ENCODE results near the gene RHBDD1.

Gene RHBDD1

DNA sequence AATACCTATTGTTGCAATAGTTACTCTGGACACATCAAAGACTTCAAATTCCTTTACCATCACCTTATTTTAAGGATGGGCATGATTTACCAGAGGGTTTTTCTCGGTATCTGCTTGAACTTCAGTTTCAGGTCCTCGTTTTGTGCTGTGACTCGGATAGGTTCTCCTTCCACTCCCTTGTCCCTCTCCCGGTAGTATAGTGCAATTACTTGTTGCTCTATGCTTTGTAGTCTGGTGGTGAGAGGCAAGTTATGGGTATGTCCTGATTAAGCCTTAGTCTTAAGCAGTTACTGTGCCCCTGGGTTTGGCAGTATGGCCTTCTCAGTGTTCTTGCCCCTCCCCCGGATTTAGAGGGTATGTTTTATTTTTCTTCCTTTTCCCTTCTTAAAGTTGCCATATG, 96.6 kb downstream of the RHBDD1 start:
- peak; percentile 2 for DNase-seq (ENCODE audit: low spot score)

DNA sequence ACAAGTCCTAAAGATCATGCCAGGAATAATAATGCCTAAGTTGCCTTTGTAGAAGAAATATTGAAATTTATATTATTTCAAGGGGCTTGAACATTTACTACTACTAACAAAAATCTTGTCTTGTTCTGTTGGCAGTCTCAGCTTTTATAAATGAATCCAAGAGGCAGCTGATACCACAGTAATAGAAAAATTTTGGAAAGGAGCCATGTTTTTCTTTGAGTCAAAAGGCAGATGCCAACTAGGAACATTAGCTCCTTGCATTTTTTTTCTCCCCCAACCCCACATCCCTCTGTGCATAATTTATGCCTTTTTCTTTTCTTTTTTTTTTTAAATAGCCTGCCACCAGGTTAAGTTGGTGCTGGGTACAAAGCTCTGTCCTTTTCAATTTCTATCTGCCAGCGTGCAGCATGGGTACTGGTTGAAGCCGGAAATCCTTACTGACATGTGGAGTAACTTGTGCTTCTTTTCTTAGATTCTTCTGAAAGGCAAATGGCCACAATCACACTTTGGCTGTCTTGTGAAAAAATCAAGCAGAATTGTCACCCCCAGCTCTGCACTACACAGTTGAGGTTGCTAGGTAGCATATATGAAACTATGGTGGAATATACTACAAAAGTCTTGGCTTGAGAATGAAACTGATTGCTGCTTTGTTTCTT, 98.8 kb downstream of the RHBDD1 start:
- no peak for DNase-seq (ENCODE audit: low spot score)

DNA sequence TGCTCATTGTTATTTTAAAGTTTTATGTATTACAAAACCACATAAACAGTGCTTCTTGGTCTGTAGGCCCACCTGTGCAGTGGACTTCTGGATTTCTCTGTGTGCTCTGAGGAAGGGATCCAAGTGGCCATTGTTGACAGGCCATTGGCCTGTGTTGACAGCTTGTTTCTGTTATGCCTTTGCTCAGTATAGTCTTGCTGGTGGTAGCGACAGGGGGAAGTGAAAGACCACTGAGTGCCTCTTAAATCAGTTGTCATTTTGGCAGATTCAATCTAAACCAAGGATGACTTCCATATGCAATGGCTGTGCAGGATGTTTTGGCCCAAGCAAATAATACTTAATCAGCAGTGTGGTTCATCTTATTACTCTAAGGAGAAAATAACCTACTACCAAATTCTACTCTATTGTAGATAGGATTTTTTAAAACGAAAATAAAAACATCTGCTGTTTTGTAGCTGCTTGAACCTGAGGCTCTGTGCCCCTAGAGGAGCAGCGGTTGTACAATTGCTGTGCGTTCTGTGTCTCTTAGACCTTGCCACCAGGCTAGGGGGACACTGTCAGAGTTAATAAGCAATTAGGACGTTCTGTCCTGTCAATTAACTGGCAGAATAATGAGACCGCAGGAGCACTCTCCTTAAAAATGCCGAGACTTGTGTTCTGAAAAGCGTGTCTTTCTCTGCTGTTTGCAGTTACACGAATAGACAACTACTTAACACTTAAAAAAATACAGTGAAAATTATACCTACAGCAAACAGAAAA, 108.2 kb downstream of the RHBDD1 start:
- no peak for DNase-seq (ENCODE audit: low spot score)

DNA sequence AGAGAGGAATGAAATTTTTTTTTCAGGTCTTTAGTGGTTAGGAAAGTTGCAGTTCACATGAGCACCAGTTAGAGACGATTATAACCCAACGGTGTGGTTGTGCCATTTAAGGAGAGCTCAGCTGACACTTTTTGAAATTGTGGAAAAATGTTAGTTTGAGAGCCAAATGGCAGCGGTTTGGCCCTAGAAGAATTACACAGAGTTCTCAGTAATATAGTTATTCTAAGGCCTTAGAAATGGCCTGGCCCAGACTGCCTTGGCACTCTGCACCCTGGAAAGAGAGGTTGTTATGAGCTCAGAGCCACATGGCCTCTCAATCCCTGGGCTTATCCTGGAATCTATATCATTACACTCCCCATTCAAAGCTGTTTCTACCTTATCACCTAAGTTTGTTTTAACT, 117.4 kb downstream of the RHBDD1 start:
- DNase-seq (ENCODE audit: low spot score), result no peak

- no peak for DNase-seq (ENCODE audit: low spot score)
Observed at GRCh38 chr2:226953826-226954225, 118.0 kb downstream of the RHBDD1 start.

DNA sequence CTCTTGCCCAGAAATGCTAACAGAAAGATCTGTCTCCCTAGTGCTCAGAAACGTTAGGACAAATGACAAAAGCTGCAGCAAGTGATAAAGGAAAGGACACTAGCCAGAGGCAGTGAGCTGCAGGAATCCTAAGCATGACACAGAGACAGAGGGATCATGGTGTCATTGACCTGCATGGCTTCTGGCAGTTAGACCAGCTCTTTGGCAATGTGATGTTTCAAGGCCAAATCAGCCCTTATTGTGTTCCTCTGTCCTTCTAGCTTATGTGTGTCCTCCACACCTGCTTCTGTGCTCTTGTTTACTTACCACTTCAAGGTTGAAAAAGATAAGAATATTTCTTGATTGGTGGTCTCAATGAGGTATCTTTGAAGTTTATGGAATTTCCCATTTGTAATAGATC, 120.8 kb downstream of the RHBDD1 start:
- no peak for DNase-seq (ENCODE audit: low spot score)

GRCh38 chr2:226959418-226959817, 123.6 kb downstream of the RHBDD1 start:
- no peak for DNase-seq (ENCODE audit: low spot score)

- no peak for DNase-seq (ENCODE audit: low spot score)
Observed at GRCh38 chr2:226962176-226962773, 126.4 kb downstream of the RHBDD1 start.

- peak; percentile 3 for DNase-seq (ENCODE audit: low spot score)
Observed at GRCh38 chr2:226963528-226963927, 127.7 kb downstream of the RHBDD1 start.

GRCh38 chr2:226965376-226965775, 129.5 kb downstream of the RHBDD1 start:
- DNase-seq (ENCODE audit: low spot score), result no peak

DNA sequence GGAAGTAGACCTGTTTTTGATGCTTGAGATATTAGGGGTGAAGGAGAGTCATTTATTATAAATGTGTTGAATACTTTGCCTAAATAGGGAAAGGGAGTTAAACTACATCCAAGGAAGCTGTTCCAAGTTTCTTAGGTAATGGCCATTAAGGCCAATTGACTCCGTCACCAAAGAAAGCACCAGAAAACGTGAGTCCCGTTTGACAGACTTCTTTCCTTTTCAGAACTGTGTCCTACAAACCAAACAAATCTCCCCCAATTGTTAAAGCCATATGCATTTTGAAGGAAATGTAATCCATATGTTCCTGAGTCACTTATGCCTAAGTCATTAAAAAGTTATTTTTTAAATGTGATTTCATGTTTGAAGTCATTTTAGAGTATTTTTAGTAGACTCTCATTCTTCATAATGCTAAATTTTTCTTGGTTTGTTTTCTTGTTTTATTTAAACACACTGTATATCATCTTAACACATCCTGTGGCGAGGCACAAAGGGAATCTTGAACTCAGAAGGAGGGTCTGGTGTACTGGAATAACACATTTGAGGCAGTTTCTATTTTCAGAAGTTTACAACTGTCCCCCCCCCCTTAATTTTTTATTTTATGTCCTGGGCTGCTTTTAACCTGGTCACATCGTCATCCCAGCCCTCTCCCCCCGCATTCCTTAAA, 133.7 kb downstream of the RHBDD1 start:
- no peak for DNase-seq (ENCODE audit: low spot score)

- DNase-seq (ENCODE audit: low spot score), result no peak
Observed at GRCh38 chr2:226970362-226970761, 134.5 kb downstream of the RHBDD1 start.

DNA sequence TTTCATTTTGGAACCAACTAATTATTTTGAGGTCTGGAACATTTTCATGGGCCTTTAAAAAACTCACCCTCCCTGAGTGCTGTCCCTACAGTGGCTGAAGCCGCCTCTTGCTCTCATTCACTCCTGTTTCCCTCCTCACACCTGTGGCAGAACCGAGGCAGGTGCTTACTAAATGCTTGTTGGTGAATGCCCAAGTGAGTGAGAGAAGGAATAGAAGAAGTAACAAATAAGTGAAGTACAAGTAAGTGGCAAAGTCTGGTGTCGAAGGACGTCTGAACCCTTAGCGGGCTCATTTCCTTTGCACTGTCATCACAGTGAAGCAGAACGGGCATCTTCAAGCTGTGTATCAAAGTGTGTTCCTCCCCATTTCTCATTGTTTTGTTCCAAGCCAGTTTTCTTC, 135.2 kb downstream of the RHBDD1 start:
- DNase-seq (ENCODE audit: low spot score), result no peak

GRCh38 chr2:226971770-226972169, 135.9 kb downstream of the RHBDD1 start:
- DNase-seq (ENCODE audit: low spot score), result no peak

DNA sequence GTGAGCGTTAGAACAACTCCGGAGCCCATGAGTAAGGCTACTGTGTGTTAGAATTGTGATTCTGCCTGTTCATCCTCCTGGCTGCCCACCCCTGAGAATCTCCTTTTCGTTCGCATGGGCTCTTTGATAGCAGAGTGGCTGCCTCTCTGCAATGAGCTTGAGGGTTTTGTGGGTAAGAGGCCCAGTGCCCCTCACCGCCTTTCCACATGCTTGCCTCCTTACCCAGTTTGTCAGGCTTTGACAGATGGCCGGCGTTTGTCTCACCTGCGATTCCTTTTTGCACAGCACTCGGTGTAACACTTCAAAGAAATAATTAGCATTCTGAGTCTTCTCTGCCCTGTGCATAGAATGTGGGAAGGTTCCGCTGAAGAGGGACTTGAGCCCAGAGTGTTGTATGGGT, 138.0 kb downstream of the RHBDD1 start:
- DNase-seq (ENCODE audit: low spot score), result no peak

DNA sequence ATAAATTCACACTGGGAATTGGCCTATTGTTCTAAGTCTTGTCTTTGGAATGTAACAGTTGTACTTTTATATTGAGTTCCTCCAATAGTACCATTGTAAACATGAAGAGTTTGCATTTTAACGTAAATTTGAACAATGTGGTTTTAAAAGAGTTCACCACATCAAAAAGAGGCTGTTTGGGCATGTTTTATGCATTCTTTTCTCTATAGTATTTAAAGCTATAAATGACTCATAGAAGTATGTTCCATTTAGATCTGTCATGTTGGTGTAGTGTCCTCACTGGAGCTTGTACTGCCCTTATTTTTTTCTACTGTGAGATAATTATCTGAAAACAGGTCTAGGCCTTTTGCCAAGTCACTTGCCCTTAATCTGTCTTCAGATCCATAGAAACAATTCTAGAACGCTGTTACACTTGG, 141.9 kb downstream of the RHBDD1 start:
- peak; percentile 89 for DNase-seq (ENCODE audit: low spot score)

- no peak for DNase-seq (ENCODE audit: low spot score)
Observed at GRCh38 chr2:226978300-226978699, 142.4 kb downstream of the RHBDD1 start.

DNA sequence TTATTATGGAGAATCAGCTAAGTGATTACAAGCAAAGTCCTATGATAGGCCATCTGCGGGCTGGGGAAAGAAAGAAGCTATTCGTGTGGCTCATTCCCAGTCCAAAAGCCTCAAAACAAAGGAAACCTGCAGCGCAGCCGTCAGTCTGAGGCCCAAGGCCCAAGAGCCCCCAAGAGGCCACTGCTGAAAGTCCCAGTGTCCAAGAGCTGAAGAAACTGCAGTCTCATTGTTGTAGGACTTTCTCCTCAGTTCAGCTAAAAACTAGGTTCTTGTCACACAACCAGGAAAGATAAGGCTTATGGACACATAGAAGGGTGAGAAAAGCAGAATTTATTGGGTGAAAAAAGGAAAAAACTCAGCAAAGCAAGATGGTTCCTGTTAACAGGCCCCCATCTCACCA, 143.2 kb downstream of the RHBDD1 start:
- no peak for DNase-seq (ENCODE audit: low spot score)

DNA sequence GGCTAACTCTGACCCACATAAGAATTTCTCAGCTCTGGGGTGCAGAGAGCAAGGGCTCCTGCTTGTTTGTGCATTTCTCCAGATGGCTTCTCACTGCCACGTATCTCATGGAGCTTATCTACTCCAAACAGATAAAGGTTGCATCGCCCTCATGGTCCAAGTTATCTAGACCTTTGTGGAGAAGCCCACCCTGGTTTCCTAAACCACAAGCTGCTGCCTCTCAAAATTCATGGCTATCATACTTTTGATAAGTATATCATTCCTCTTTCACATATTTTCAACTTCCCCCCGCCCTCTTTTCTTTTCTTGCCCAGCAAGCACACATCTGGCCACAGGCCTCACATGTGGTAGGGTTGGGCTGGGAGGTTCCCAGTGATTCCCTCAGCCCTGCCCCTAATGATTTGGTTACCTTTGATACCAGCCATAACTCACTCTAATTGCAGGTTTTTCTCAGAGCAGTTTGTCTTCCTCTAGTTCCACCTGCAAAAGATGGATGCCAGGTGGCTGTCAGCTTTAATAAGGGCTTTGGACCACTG, 146.0 kb downstream of the RHBDD1 start:
- DNase-seq (ENCODE audit: low spot score), result peak; percentile 32

GRCh38 chr2:226983895-226984749, 148.3 kb downstream of the RHBDD1 start:
- DNase-seq (ENCODE audit: low spot score), result no peak

GRCh38 chr2:226984750-226985582, 149.1 kb downstream of the RHBDD1 start:
- peak; percentile 46 for DNase-seq (ENCODE audit: low spot score)
